PC-3 (cell line): ENCODE results near the gene WFDC5.

ENCODE experiments used
- CTCF ChIP-seq: fragments of 300-600 bp; sonication (generic); conservative IDR thresholded peaks from 2 replicates; pipeline ENCODE4 v1.5.1; 2017; ENCODE audit warnings: antibody characterized with exemption, low read depth, mild to moderate bottlenecking, low read length
- EZH2 ChIP-seq: fragments of 300-600 bp; sonication (generic); IDR thresholded peaks from one replicate; pipeline ENCODE4 v1.6.1; 2017; ENCODE audit warnings: antibody characterized with exemption, mild to moderate bottlenecking, low read length; ENCODE audit not compliant: unreplicated experiment

GRCh38 chr20:45090481-45090880 lies 24.5 kb downstream of the WFDC5 start:
- TF ChIP-seq CTCF (no peak), EZH2 (no peak)
